IPS-20b (cell line): ENCODE data around the gene SPRTN.

Experiments
- H3K27ac ChIP-seq: one replicate; pipeline ENCODE4 v1.5.1; 2013; ENCODE audit warnings: low read length
- H3K27me3 ChIP-seq: 2 replicates; pipeline ENCODE4 v1.6.1; 2013; ENCODE audit warnings: mild to moderate bottlenecking, low read length, inconsistent platforms; ENCODE audit not compliant: insufficient read depth
- H3K36me3 ChIP-seq: 2 replicates; pipeline ENCODE4 v1.6.1; 2013; ENCODE audit warnings: low read depth, mild to moderate bottlenecking, inconsistent platforms, low read length, moderate library complexity; ENCODE audit not compliant: insufficient read depth
- H3K4me1 ChIP-seq: 2 replicates; pipeline ENCODE4 v1.6.1; 2013; ENCODE audit warnings: mild to moderate bottlenecking, control low read depth, inconsistent platforms, low read length, moderate library complexity; ENCODE audit not compliant: insufficient read depth
- H3K4me3 ChIP-seq: 2 replicates; pipeline ENCODE4 v1.5.1; 2013; ENCODE audit warnings: mild to moderate bottlenecking, low read length, inconsistent platforms
- H3K9ac ChIP-seq: 2 replicates; pipeline ENCODE4 v1.6.1; 2013; ENCODE audit warnings: low read depth, mild to moderate bottlenecking, inconsistent platforms, low read length, moderate library complexity
- H3K9me3 ChIP-seq: 2 replicates; pipeline ENCODE4 v1.6.1; 2013; ENCODE audit warnings: mild to moderate bottlenecking, low read depth, low read length, inconsistent platforms; ENCODE audit not compliant: insufficient read depth

Gene SPRTN

GRCh38 chr1:231384696-231385415 is 46.8 kb downstream of the SPRTN start:
- no peak overlapping the region for H3K9ac ChIP-seq
- H3K36me3 ChIP-seq = no peaks in the 10 kb centered on the region
- H3K9me3 ChIP-seq = no peaks in the 10 kb centered on the region
- H3K4me1 ChIP-seq = no peaks in the 10 kb centered on the region; the same call in 1 of the 2 replicates
- H3K27ac ChIP-seq = no peak overlapping the region
- no peak overlapping the region for H3K4me3 ChIP-seq
- H3K27me3 ChIP-seq = no peaks in the 10 kb centered on the region

GRCh38 chr1:231385416-231385748 is 47.3 kb downstream of the SPRTN start:
- no peaks in the 10 kb centered on the region for H3K27me3 ChIP-seq
- H3K27ac ChIP-seq = no peak overlapping the region
- H3K9me3 ChIP-seq = no peaks in the 10 kb centered on the region
- no peaks in the 10 kb centered on the region for H3K36me3 ChIP-seq
- no peaks in the 10 kb centered on the region; the same call in 1 of the 2 replicates for H3K4me1 ChIP-seq
- no peak overlapping the region for H3K9ac ChIP-seq
- no peak overlapping the region for H3K4me3 ChIP-seq

DNA sequence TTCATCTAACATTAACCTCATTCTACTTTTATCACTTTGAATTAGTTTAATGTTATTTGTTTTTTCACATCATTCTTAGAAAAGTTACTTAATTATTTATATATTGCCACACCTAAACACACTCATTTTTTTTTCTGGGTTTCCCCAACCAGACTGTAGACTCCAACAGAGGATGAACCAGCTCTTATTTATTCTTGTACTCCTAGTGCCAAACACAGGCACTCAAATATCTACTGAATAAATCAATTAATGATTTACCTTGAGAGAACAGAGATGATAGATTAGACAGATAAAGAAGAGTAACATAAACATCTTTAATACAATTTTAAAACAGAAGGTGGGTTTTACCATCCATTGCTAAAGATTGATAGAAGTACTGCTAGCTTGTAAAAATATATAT is 48.4 kb downstream of the SPRTN start:
- no peaks in the 10 kb centered on the region for H3K36me3 ChIP-seq
- no peaks in the 10 kb centered on the region for H3K27me3 ChIP-seq
- H3K9me3 ChIP-seq = no peaks in the 10 kb centered on the region
- H3K4me3 ChIP-seq = no peak overlapping the region
- no peak overlapping the region for H3K9ac ChIP-seq
- H3K27ac ChIP-seq = no peak overlapping the region
- no peaks in the 10 kb centered on the region; the same call in 1 of the 2 replicates for H3K4me1 ChIP-seq

DNA sequence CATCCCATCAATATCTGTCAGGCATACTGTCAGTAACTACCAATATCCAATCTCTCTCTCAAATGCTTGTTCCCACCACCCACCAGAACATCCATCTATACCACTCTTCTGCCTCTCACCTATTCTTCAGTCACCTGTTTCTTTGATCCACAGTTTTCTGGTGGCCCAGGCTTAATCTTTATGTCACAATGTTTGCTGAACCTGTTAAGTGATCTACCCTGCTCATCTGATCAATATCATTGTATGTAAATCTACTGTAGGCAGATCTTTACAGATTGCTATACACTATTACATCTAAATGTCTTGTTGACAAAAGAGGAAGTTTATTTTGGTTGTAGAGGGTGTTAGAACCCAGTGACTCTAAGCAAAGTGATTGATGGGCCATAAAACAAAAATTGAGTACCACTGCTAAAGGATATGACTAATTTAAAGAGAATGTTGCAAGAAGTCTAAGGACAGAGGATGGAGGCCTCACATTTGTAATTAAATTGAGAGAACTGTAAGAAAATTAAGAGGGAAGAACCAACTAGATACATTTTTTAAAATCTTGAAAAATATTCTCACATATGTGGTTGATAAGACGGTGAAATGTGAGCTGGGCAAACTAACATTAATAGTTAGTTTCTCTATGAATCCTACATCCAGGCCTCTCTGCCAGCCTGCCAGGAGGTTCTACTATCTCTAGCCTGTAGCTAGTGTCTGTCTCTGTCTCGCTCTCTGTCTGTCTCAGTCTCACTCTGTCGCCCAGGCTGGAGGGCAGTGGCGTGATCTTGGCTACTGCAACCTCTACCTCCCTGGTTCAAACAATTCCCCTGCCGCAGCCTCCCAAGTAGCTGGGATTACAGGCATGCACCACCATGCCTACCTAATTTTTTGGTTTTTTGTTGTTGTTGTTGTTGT is 49.9 kb downstream of the SPRTN start:
- H3K27ac ChIP-seq = no peak overlapping the region
- H3K9ac ChIP-seq = no peak overlapping the region
- no peaks in the 10 kb centered on the region; the same call in 1 of the 2 replicates for H3K4me1 ChIP-seq
- no peaks in the 10 kb centered on the region for H3K27me3 ChIP-seq
- H3K36me3 ChIP-seq = no peaks in the 10 kb centered on the region
- H3K9me3 ChIP-seq = no peaks in the 10 kb centered on the region
- H3K4me3 ChIP-seq = no peak overlapping the region

GRCh38 chr1:231390071-231390470 is 52.0 kb downstream of the SPRTN start:
- H3K4me1 ChIP-seq = no peaks in the 10 kb centered on the region; the same call in 1 of the 2 replicates
- H3K9ac ChIP-seq = no peak overlapping the region
- no peaks in the 10 kb centered on the region for H3K9me3 ChIP-seq
- H3K36me3 ChIP-seq = no peaks in the 10 kb centered on the region
- no peak overlapping the region for H3K27ac ChIP-seq
- H3K27me3 ChIP-seq = no peaks in the 10 kb centered on the region
- H3K4me3 ChIP-seq = no peak overlapping the region

DNA sequence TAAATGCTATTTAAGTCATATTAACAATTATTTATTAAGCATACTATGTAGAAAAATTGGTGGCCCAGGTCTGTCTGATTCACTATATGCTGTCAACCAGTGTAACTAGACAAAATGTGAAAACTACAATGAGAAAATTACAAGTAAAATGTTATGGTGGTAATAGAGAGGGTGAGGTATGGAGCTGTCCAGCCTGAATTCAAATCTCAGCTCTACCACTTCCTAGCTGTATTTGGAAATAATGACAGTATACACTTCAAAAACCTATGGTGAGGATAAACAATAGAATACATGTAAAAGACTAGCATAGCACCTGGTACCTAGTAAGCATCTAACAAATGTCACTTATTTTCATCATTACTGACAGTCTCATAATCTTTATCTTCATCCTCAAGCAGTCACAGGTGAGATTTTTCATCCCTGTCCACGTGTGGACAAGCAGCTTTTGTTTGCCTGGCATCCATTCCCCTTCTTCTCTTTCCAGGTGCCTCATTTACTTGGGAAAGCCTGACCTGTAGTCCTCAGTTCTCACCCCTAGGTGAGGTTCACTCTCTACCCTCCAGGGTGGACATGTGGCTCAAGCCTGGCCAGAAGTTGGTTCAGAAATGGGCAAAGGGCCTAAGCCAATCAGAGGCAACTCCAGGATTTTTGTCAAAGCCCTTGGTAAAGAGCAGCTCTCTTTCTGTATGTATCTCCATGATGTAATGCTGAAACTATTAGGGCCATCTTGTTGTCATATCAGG is 54.5 kb downstream of the SPRTN start:
- Histone ChIP-seq H3K4me1 (no peaks in the 10 kb centered on the region; the same call in 1 of the 2 replicates), H3K27ac (no peak overlapping the region), H3K27me3 (no peaks in the 10 kb centered on the region), H3K4me3 (no peak overlapping the region), H3K36me3 (no peaks in the 10 kb centered on the region), H3K9me3 (no peaks in the 10 kb centered on the region), H3K9ac (no peak overlapping the region)

GRCh38 chr1:231393668-231394067 is 55.6 kb downstream of the SPRTN start:
- Histone ChIP-seq H3K27ac (no peak overlapping the region), H3K4me3 (no peak overlapping the region), H3K4me1 (no peaks in the 10 kb centered on the region), H3K27me3 (no peaks in the 10 kb centered on the region), H3K9me3 (no peaks in the 10 kb centered on the region), H3K9ac (no peak overlapping the region), H3K36me3 (no peaks in the 10 kb centered on the region)

DNA sequence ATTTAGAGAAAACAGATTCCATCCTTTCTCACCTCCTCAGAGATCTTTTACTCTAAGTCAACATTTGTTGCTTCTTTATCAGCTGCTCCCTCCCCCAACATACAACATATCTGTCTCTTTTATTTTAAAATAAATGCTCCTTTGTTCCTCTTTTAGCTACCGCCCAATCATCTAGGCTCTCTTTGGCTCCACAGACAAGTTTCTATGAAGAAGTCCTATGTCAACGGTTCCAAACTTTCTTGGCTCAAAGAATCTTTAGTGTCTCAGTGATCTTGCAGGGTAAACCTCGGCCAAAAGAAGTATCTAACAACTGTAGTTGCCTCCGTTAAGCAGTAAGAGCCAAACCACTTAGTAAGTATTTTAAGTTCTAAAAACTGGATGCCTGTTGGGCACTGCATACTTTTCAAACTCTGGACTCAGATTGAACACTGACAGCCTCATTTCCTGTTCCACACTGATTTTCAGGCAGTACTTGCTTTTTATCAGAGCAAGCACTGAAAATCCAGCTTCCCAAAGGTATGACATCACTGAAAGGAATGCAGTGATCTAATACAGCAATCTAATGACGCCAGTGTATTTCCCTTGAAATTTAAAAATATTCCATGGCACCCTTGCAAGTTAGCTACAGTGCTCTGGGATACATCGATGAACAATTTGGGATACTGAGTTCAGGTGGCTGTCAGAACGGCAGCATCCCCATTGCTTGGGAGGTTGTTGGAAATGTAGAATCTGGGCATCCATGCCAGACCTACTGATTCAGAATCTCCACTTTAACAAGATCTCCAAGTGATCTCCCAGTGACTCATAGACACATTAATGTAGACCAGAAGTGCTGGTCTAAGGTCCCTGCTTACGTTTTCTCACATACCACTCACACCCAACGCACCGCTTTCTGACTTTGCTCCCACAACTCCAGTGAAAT is 57.2 kb downstream of the SPRTN start:
- no peaks in the 10 kb centered on the region for H3K4me1 ChIP-seq

GRCh38 chr1:231395998-231396390 is 57.9 kb downstream of the SPRTN start:
- no peaks in the 10 kb centered on the region for H3K27me3 ChIP-seq
- H3K27ac ChIP-seq = no peak overlapping the region
- no peaks in the 10 kb centered on the region for H3K4me1 ChIP-seq
- no peak overlapping the region for H3K4me3 ChIP-seq
- H3K36me3 ChIP-seq = no peaks in the 10 kb centered on the region
- no peak overlapping the region for H3K9ac ChIP-seq
- H3K9me3 ChIP-seq = no peaks in the 10 kb centered on the region

More for the DNA sequence above, 57.2 kb downstream of the SPRTN start:
- no peaks in the 10 kb centered on the region for H3K9me3 ChIP-seq
- H3K27ac ChIP-seq = no peak overlapping the region
- H3K9ac ChIP-seq = no peak overlapping the region
- H3K36me3 ChIP-seq = no peaks in the 10 kb centered on the region
- no peaks in the 10 kb centered on the region for H3K27me3 ChIP-seq
- H3K4me3 ChIP-seq = no peak overlapping the region

DNA sequence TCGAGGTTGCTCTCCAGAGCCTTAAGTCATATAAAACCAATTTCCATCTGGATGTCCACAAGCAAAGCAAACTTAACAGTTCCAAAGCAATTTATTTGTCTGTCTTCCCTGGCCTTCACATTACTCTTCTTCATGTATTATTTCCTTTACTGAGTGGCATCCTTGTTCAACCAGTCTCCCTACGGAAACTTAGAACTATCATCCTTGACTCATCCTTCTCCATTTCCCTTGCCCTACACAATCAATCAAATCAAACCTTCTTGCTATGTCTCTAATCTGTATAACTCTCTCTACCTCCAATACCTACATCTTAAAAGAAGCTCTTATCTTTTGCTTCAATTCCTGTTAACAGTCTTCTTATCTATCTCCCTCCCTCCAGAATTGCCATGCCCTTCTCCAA is 58.5 kb downstream of the SPRTN start:
- H3K4me3 ChIP-seq = no peak overlapping the region
- H3K9ac ChIP-seq = no peak overlapping the region
- no peaks in the 10 kb centered on the region for H3K9me3 ChIP-seq
- no peaks in the 10 kb centered on the region for H3K36me3 ChIP-seq
- H3K27ac ChIP-seq = no peak overlapping the region
- H3K27me3 ChIP-seq = no peaks in the 10 kb centered on the region
- no peaks in the 10 kb centered on the region for H3K4me1 ChIP-seq
